Cardiac fibroblast (primary cell): ENCODE results near the gene CUEDC1.

Source experiments
- DNase-seq, 2 donors: peaks; one replicate each; pipeline versions ENCODE4 v3.0.0 to v3.0.0-alpha.2; 2010; ENCODE audit warnings: low read depth in 2 of 2
- H3K4me3 ChIP-seq, 2 donors: replicated peaks in 1 of 2; 1 replicate in 1 of 2; 2 replicates in 1 of 2; pipeline ENCODE4 v1.5.1; 2011; ENCODE audit warnings: low read depth in 2 of 2, low read length in 2 of 2, mild to moderate bottlenecking in 2 of 2, moderate library complexity in 1 of 2
- TF ChIP-seq, protein P1 (sequence below): IDR thresholded peaks from one replicate; pipeline ENCODE4 v1.5.1; 2011; ENCODE audit warnings: low read depth, mild to moderate bottlenecking, low read length, inconsistent platforms

Gene CUEDC1

DNA sequence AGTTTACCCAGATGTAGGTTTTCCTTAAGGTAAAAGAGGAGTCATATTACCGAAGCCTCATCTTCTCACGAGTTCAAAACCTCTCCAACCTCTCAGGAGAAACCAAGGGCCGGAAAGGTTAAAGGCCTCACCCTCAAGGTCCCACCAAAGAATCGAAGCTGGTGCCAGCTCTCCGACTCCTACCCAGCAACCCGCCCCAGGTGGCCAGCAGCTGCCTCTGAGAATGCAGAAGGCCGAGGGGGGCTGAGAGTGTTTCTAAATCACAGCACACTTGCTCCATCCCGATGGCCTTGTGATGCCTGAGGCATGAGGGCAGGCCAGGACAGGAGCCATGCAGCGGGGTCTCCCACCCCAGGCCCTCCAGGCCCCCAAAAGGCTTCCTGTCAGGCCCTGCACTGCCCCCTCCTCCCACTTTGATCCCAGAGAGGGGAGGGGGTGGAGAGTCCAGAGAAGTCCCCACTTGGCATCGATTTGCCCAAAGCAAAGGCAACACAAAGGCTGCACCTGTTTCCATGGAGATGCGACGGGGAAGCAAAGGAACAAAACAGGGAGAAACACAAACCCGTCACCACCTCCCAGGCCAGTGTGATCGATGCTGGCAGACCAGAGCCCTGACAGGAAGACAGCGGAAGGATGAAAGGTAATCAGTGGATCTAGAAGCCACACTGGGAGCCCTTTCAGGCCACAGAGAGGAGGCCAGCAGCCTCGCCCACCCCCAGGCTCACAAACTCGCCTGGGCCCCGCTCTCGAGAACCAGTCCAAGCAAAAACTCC lies 39.0 kb downstream of the CUEDC1 start:
- DNase-seq = no peak
- no peak overlapping the region for H3K4me3 ChIP-seq
- TF ChIP-seq, protein P1, sequence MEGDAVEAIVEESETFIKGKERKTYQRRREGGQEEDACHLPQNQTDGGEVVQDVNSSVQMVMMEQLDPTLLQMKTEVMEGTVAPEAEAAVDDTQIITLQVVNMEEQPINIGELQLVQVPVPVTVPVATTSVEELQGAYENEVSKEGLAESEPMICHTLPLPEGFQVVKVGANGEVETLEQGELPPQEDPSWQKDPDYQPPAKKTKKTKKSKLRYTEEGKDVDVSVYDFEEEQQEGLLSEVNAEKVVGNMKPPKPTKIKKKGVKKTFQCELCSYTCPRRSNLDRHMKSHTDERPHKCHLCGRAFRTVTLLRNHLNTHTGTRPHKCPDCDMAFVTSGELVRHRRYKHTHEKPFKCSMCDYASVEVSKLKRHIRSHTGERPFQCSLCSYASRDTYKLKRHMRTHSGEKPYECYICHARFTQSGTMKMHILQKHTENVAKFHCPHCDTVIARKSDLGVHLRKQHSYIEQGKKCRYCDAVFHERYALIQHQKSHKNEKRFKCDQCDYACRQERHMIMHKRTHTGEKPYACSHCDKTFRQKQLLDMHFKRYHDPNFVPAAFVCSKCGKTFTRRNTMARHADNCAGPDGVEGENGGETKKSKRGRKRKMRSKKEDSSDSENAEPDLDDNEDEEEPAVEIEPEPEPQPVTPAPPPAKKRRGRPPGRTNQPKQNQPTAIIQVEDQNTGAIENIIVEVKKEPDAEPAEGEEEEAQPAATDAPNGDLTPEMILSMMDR = no peak

DNA sequence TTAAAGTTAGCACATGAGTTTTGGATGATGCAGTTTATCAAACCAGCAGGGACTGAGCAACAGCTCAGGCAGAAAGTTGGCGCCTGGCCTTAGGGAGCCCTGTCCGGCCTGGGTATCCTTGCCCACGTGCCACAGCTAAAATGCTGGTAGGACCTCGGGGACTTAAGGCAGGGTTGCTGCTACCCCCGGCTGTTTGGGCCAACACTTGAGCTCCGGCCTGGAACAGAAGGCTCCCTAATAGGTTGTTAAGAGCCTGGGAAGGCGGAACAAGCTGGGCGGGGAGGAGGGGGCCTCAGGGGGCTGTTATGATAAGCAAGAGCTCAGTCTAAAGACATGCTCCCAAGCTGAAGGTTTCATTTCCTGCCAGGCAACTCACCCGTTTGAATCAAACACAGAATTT lies 39.7 kb downstream of the CUEDC1 start:
- TF ChIP-seq, protein P1 = no peak
- H3K4me3 ChIP-seq = no peak overlapping the region
- no peak for DNase-seq

DNA sequence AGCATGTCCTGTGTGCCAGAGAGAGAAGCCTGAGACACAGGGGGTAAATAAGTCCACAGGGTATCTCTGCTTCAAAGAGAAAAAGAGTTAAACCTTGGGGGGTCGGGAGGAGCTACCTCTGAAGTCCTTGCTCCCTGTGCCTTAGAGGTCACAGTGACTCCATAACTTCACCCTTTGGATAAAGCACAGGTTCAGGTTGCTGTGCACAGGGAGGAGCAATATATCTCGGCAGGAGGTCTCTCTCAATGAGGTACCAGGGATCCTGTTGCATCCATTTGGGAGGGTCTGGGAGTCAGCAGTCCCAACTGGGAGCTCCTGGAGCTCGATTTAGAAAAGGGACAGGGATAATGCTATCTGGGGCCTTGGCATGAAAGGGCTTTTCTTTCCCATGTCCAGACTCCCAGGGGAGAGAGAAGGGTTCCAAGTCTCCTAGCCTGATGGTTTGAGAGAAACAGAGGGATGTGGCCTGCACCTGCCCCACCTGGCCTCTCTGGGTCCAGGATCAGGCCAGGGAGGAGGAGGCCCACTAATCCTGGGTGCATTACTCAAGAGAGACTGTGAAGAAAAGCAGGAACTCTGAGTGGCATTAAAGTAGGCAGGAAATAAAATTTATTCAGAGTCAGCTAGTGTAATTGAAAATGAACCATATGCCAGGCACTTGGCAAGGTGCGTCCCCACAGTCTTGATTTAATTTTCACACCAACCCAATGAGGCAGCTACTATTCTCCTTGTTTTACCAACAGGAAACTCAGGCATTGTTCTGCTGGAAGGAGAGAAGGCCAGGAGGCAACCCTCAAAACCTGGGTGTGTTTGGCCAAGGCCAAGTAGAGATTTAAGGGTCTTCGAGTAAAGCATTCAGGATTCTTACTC lies 40.7 kb downstream of the CUEDC1 start:
- H3K4me3 ChIP-seq = no peak overlapping the region
- TF ChIP-seq, protein P1 = no peak
- DNase-seq = no peak

DNA sequence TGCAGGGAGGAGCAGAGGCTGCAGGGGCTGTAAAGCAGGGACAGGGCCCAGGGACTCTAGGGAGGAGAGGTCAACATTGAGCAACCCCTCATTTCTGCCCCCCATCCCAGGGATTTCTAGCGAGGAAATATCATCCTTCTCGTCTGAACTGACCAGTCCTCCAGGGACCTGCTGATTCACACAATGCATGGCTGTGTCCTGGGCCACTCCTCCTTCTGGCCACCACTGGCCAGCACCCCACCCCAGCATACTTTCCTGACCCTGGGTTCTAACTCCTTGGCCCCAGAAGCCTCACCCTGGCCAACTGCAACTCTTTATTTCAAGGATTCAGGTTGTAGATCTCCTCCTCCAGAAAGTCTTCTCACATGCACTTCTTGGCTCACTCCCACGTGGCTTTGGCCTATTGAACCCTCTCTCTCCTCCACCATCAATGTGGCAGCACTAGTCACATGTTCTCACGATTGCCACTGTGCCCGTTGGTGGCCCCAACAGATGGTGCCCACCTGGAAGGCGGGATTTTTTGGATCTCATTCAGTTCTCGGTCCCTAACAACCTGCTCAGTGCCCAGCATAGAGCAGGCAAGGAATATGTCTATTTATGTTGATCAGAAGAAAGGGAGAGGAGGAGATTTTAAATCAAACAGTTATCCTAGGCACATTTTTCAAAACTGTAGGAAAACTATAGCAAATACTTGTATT lies 41.5 kb downstream of the CUEDC1 start:
- TF ChIP-seq, protein P1 = no peak
- peak in 1 of 2 donors; percentile 66 for DNase-seq
- no peak overlapping the region for H3K4me3 ChIP-seq

DNA sequence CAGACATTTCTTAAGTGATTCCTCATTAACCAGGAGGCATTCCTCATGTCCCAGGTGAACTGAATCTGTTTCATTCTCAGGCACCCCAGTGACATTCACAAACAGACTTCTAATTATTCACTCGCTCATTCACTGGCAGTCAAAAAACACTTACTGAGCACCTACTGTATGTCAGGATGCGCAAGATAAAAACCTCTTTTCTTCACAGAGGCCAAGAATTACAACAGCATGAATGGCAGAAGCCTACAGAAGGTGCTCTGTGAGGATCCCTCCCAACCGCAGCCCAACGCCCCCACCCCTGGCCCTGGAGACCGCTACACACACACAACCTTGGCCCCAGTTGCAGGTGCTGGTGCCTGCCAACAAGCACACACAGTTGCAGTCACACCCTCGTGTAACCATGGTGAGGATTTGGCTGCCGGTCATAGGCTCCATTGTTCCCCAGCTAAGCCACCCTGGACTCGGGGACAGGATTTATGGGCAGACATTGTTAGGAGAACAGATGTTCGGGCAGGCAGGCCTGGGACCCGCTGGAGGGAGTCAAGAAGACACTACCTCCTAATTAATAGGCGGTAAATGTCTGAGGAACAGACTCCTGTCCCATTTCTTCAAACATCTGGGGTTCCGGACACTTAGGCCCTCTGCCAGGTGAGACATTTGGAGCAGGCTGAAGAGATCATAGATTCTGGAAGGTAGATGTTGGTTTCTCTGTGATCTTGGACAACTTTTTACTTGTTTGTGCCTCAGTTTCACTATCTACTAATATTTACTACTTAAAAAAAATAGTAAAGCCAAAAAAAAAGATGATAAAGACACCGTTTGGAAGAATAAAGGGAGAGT lies 43.2 kb downstream of the CUEDC1 start:
- no peak overlapping the region for H3K4me3 ChIP-seq
- DNase-seq = peak; percentile 67 to 77
- TF ChIP-seq, protein P1 = no peak
